ENCODE data around the gene GLB1L3.

GLB1L3 gene

DNA sequence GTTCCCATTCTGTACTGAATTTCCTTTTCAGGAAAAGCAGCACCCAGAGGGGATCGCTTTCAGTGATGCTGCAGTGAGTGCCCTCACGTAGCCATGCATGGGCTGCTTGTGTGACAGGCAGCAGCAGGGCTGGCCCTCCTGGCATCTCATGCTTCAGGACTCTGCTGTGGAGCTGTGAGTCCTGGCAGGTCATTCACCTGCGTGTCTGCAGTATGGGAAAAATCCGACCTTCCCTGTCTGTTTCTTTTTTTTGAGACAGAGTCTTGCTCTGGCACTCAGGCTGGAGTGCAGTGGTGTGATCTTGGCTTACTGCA is 69.0 kb downstream of the GLB1L3 start:
- in situ Hi-C loops (cut with HindIII; ENCODE audit: low sequenced_read_pairs), result no loop called here

DNA sequence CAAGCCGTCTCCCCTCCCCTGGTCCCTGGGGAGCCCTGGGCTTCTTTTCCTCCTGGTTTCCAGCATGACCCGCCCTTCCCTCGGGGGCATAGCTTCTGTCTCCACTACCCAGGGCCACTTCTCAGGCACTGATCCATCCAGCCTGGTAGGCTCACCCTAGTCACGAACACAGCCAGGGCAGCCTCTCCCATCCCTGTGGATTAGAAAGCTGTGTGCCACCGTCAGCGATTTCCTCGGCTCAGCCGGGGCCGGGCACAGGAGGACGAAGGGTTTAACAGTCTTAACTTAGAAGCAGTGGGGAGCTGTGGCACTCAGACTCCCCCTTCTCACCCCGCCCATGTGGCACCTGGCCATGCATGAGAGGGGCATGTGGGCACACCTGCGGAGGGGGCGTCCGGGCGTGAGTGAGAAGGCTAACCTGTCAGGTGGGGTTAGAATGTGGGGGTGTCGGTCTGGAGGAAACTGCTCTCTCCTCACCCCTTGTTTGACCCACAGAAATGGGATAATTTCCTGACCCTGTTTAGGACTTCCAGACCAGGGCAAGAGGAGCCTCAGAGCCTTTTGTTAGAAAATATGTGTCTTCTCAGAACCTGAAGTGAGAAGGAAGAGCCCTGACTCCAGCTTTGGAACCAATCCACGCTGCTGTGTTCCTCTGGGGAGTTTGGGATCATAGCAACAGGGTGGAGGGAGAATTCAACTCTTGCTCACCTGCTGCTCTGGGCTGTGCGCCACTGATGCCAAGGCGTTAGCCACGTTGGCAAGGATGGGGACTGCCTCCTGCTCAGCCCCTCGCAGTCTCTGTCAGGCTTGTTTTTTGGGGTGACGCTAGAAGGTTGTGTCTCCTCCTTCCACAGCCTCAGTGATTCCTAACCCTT is 70.2 kb downstream of the GLB1L3 start:
- in situ Hi-C loops (cut with HindIII; ENCODE audit: low sequenced_read_pairs), result no loop called here
- TF ChIP-seq CTCF (IDR thresholded peaks at IDR 0.05; ENCODE audit: low read depth, low read length, missing control alignments), result no peak
- DNase-seq (ENCODE audit: low read depth), result no peak
- no peak overlapping the region for H3K4me3 ChIP-seq (ENCODE audit: low read depth, low read length)

More for the DNA sequence above, 69.0 kb downstream of the GLB1L3 start:
- TF ChIP-seq CTCF (IDR thresholded peaks at IDR 0.05; ENCODE audit: low read depth, low read length, missing control alignments), result no peak
- H3K4me3 ChIP-seq (ENCODE audit: low read depth, low read length), result no peak overlapping the region
- DNase-seq (ENCODE audit: low read depth), result no peak

GRCh38 chr11:134346976-134347350 is 70.8 kb downstream of the GLB1L3 start:
- H3K4me3 ChIP-seq (ENCODE audit: low read depth, low read length), result no peak overlapping the region
- in situ Hi-C loops (cut with HindIII; ENCODE audit: low sequenced_read_pairs), result no loop called here
- no peak for TF ChIP-seq CTCF (IDR thresholded peaks at IDR 0.05; ENCODE audit: low read depth, low read length, missing control alignments)
- DNase-seq (ENCODE audit: low read depth), result no peak

- H3K4me3 ChIP-seq (ENCODE audit: low read depth, low read length), result no peak overlapping the region
- no peak for DNase-seq (ENCODE audit: low read depth)
- in situ Hi-C loops (cut with HindIII; ENCODE audit: low sequenced_read_pairs), result no loop called here
- TF ChIP-seq CTCF (IDR thresholded peaks at IDR 0.05; ENCODE audit: low read depth, low read length, missing control alignments), result no peak
Observed at GRCh38 chr11:134347441-134347840, 71.3 kb downstream of the GLB1L3 start.

- H3K4me3 ChIP-seq (ENCODE audit: low read depth, low read length), result no peak overlapping the region
- no peak for DNase-seq (ENCODE audit: low read depth)
- no peak for TF ChIP-seq CTCF (IDR thresholded peaks at IDR 0.05; ENCODE audit: low read depth, low read length, missing control alignments)
- in situ Hi-C loops (cut with HindIII; ENCODE audit: low sequenced_read_pairs), result no loop called here
Observed at GRCh38 chr11:134349109-134349801, 73.1 kb downstream of the GLB1L3 start.

DNA sequence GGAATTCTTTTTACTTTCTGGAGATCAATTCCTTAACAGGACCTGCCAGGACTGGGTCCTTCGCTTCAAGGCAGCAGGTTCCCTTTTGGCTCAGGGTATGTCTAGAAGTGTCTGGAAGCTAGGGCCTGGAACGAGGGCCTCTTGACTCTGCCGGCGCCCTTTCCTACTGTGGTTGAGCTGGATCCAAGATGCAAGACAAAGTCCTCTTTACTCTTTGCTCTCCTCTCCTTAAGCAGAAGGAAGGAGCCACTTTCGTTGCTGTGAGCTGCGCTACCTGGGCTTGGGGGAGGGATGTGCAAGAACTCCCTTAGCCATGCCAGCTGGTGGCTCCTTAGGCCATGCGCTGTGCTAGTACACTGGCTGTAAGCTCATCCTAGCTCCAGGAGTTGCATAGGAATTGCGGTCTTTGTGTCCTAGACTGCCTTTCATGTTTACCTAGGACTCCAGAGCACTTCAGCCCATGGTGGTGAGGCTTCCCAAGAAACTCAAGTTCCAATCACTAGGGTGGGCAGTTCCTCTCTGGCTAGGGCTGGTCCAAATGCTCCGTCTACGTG is 73.7 kb downstream of the GLB1L3 start:
- DNase-seq (ENCODE audit: low read depth), result no peak
- no peak for TF ChIP-seq CTCF (IDR thresholded peaks at IDR 0.05; ENCODE audit: low read depth, low read length, missing control alignments)
- in situ Hi-C loops (cut with HindIII; ENCODE audit: low sequenced_read_pairs), result no loop called here
- no peak overlapping the region for H3K4me3 ChIP-seq (ENCODE audit: low read depth, low read length)

Measured in astrocyte of the cerebellum (primary cell).